OCI-LY7 (cell line): Measurements from ENCODE around the gene KRTAP11-1.

Source experiments
- CTCF ChIP-seq: fragments of 200-600 bp; sonication (generic); conservative IDR thresholded peaks from 2 replicates; pipeline ENCODE4 v1.5.1; 2014; ENCODE audit warnings: mild to moderate bottlenecking, antibody characterized with exemption, low read length, moderate library complexity, mixed read lengths
- EZH2phosphoT487 ChIP-seq: fragments of 200-600 bp; sonication (generic); IDR thresholded peaks from 2 replicates; pipeline ENCODE4 v1.6.1; 2018; ENCODE audit warnings: low read depth, borderline replicate concordance, mild to moderate bottlenecking, mixed run types, antibody characterized with exemption, low read length, moderate library complexity, mixed read lengths

GRCh38 chr21:30881480-30881879 lies at the start of gene KRTAP11-1:
- TF ChIP-seq CTCF (no peak), EZH2phosphoT487 (no peak)
